Stimulated activated CD4-positive, alpha-beta T cell treated with anti-CD3 and anti-CD28 coated beads, TNF-alpha, amount 100 ng/mL, for 4 hours (primary cell): ENCODE results near the gene ADAD2.

ENCODE experiments used
- DNase-seq, 3 experiments: peaks; one replicate each; pipeline ENCODE4 v3.0.0-alpha.2; 2020; ENCODE audit warnings: low read depth in 3 of 3

Gene ADAD2

GRCh38 chr16:84245956-84246678, 55.2 kb downstream of the ADAD2 start:
- DNase-seq, result no peak

- no peak for DNase-seq
Observed at GRCh38 chr16:84246679-84247077, 55.7 kb downstream of the ADAD2 start.
